ENCODE measurements around the gene LBP.
A peak's percentile ranks its signal among the peaks of the same experiment; 100 is the strongest.

LBP gene

DNA sequence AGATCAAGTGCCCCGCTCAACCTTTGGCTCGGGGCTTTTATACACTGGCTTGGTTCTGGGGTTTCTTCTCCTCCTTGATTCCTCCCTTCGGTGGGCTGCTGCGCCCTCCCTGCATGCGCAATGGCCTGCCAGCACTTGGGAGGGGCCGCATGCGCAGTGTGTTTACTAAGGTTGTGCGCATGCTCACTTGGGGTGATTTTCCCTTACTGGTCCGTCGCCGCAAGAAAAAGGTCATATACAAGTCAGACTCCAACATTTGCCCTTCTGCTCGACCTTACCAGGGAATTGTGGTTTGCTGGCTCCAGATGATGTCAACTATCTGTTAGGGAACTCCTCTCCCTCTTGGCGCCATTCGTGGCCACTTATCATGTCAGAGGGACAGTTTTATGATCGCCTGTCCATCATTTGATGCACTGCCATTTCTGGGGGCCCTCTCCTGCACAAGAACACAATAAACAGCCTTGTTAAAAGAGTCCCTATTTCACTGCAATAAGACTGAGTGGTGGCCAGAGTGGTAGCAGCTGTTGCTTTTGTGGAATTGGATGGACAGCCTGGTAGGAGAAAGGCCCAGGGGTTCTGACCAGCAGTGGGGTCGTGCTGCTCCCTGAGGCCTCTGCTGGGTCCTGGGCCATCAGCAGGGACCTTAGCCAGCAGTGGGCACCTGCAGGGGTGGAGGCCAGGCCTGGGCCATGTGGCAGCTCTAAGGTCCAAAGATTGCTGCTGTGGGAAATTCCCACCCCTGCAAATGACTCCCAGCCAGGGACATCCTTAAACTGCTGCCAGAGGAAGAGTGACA lies 2.8 kb upstream of the LBP start:
- intact Hi-C loops (cut with DNase I): no loop called here
- DNase-seq: no peak

DNA sequence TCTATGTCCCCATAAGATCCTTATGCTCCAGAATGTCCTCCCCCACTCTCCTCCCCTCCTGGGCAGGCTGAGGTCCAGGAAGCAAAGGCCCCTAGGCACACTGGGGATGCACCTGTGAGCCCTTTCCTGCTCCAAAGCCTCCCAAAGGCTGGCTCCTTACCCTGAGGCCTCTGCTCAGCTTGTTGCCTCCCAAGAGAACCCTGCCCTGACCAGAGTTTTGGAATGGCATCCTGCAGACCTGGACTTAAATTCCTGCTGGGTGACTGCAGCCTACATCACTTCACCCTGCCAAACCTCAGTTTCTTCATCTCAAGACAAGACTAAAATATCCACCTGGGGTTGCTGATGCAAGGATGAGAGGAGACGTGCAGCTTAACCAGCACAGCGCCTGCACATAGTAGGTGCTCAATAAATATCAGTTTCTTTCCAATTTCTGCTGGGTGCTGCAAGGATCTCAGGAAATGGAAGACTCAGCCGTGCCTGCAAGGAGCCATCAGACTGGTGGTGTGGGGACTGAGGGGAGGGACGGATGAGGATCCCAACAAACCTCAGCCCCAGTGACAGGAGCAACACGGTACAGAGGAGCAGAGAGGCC lies 2.1 kb upstream of the LBP start:
- DNase-seq: no peak
- intact Hi-C loops (cut with DNase I): no loop called here

DNA sequence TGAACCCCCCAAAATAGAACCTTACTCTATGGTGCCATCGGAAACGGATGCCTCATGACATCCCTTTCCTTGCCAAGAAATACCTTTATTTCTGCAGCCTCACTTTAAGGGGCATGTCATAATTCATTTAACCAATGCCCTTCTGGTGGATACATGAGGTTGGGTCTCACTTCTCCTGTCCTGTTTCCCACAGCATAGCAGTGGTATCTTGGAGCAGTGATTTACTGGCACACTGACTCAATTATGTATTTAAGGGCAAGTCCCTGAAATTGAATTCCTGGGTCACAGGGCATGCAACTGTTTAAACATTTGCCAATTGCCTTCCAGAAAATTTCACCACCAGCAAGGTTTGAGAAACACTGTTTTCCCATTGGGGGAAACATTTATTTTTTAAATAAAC lies 639 bp upstream of the LBP start:
- no peak for DNase-seq
- intact Hi-C loops (cut with DNase I): no loop called here

DNA sequence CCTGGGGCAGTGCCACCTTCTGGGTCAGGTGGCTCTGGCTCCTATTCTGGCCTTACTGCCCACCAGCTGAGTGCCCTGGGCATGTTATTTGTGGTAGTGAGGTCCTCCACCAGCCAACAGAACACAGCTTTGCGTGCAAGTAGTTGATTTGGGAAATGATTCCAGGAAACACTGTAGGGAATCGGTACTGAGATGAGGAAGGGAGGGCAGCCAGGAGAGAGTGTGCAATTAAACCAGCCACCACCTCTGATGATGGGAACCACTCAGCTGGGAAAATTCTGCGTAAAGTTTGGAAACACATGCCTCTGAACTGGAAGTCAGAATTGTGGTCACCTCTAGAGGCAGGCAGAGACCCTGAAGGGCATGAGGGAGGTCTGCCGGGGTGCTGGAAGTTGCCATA lies 459 bp downstream of the LBP start:
- no peak for DNase-seq
- intact Hi-C loops (cut with DNase I): no loop called here

DNA sequence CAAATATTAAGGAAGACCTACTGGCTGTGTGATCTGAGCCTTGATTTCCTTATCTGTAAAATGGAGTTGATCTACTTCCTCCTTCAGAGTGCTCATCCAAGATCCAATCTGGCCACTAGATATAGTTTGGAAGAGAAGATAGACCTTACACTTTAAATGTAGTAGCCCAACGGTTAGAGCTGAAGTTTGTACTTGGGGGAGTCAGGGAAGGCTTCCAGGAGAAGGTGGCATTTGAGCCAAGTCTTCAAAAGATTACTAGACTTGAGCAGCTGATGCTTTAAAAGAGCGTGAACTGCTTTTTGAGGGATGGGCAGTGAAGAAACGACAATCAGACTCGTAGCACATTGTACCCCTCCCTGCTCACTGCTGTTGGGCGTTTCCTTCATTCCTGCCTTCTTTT lies 3.6 kb downstream of the LBP start:
- DNase-seq: no peak
- intact Hi-C loops (cut with DNase I): no loop called here

DNA sequence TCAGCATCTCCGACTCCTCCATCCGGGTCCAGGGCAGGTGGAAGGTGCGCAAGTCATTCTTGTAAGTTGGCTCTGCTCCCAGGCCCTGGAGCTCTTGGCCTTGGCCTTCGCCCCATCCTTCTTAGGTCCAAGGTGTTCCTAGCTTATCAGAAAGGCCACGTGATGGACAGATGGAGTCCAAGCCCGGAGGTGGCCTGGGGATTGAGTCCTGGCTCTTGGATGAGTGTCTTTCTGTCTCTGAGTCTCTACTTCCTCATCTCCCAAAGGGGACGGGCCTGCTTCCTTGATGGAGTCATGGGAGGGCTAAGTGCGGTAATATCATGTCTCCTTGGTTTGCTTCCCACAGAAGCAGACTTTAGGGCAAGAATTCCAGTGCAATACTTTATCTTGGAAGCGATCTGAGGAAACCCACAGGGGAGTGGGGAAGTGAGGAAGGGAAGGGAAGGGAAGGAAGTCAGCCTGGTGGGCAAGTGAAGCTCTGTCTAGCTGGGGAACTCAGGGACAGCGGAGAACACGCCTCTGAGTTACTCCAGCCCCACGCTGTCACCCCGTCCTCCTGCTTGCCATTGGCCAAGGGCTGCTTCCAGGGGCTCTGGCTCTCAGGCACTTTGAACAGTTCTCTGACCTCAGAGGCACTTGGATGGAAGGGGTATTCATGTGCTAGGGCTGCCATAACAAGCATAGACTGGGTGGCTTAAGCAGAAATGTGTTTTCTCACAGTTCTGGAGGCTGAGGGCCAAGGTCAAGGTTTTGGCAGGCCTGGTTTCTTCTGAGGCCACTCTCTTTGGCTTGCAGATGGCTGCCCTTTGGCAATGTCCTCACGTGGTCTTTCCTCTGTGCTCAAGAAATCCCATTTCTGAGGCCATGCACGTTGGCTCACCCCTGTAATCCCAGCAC lies 4.8 kb downstream of the LBP start:
- no peak for DNase-seq
- intact Hi-C loops (cut with DNase I): no loop called here

DNA sequence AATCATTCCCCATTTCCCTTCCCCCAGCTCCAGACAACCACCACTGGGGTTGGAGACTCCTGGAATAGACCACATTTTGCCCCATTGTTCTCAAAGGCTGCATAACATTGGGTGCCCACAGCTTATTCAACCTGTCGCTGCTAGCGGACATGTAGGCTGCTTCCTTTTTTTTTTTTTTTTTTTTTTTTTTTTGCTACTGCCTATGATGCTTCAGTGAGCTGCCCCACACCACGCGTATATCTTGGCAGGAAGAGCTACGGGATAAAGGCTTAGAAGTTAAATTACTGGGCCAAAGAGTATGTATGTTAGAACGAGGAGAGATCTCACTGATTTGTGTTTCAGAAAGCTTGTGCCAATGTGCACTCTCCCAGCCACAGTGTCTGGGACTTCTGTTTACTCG lies 7.0 kb downstream of the LBP start:
- intact Hi-C loops (cut with DNase I): no loop called here
- no peak for DNase-seq

DNA sequence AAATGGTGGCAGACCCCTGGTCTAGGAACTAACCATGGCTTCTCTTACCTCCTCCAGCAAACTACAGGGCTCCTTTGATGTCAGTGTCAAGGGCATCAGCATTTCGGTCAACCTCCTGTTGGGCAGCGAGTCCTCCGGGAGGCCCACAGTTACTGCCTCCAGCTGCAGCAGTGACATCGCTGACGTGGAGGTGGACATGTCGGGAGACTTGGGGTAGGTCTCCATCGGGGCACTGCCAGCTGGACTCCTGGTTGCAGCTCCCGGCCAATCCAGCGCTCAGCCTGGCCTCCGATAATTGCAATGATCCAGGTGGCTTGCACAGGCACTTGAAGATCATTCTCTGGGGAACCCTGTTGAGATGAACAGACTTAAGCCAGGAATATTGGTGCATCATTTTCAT lies 7.9 kb downstream of the LBP start:
- intact Hi-C loops (cut with DNase I): no loop called here
- no peak for DNase-seq

DNA sequence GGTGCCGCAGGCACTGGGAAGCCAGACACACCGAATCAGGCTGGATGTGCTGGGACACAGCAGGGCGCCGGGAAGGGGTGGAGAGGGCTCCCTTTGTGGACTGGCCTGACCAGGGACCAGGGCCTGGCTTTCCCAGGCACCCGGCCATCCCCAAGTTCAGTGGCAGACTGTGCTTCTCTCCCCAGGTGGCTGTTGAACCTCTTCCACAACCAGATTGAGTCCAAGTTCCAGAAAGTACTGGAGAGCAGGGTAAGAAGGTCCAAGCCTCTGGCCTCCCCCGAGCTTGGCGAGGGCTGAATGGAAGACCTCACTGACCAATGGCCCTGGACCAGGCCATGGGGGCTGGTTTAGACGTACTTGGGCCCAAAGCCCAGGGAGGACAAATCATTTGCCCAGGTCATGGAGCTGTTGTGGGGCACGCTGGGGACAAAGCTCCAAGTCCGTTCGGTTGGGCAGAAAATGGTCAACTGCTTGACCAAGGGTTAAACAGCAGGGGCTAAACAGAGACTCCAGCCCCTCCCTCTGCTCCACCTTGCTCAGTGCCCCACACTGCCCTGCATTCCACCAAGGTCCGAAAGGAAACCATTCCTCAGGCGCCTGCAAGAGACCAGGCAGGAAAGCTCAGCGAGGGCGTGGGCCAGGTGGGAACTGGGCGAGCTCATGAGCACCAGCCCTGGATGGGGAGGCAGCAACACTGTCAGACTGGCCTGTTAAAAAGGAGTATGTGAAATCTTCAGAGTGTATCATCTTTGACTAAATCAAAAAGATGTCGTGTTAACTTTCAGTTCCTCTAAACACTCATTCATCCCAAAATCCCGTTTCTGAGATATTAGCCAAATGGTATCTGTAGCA lies 9.1 kb downstream of the LBP start:
- peak in 10 of 42 donors; percentile 16 to 63 (median 42) for DNase-seq
- intact Hi-C loops (cut with DNase I): no loop called here

DNA sequence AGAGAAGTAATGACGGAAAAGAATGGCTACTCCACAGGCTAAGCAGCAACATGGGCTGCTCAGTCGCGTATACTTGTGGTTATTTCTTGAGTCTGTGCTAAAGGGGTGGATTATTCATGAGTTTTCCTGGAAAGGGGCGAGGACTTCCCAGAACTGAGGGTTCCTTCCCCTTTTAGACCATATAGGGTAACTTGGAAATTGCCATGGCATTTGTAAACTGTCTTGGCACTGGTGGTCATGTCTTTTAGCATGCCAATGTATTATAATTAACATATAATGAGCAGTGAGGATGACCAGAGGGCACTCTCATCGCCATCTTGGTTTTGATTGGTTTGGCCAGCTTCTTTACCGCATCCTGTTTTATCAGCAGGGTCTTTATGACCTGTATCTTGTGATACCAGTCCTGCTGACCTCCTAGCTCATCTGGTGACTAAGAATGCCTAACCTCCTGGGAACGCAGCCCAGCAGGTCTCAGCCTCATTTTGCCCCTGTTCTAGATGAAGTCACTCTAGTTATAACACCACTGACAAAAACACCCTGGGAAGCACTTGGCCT lies 11.4 kb downstream of the LBP start:
- no peak for DNase-seq
- intact Hi-C loops (cut with DNase I): no loop called here

DNA sequence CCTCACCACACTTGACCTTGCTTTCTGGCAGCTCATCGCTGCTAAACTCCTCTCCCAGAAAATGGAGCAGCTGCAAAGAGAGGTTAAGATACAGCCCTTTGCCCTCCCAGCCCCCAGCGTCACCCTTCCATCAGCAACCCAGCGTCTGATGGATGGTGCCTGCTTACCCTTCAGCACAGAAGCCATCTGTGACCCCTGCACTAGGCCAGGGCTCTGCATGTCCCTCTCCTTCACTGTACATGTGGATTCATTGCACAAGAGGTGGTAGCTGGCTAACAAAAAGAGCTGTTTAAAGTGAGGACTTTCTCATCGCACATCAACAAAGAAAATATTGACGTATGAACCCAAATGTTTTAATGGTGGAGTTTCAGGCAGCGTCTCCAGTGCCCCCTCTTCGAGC lies 12.3 kb downstream of the LBP start:
- no peak for DNase-seq
- intact Hi-C loops (cut with DNase I): no loop called here

DNA sequence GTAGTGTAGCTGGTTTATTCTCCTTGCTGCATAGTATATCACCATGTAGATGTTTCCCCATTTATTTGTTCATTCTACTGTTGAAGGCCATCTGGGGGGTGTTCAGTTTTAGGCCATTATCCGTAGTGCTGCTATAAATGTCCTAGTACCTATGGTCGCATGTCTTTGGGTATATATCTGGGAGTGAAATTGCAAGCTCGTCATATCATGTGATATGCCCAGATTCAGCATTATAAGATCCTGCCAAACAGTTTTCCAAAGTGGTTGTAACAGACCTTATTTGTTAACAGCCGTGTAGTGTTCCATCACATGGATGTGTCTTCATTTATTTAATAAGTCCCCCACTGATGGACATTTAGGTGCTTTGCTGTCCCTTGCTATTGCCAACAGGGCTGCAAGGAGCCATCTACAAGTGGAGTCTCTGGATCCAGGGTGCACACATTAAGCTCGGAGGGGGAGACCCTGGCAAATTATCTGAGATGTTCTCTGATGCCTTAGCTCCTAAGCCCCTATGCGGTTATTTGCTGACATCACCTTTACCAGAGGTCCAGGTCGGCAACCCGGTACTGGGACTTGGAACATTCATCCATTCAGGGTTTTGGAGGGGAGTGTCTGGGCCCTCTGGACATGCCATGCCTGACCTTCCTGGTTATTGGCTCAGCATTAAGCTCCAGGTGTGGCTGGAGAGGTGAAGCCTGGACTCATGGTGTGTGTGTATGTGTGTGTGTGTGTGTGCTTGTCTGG lies 16.9 kb downstream of the LBP start:
- intact Hi-C loops (cut with DNase I): no loop called here
- no peak for DNase-seq

DNA sequence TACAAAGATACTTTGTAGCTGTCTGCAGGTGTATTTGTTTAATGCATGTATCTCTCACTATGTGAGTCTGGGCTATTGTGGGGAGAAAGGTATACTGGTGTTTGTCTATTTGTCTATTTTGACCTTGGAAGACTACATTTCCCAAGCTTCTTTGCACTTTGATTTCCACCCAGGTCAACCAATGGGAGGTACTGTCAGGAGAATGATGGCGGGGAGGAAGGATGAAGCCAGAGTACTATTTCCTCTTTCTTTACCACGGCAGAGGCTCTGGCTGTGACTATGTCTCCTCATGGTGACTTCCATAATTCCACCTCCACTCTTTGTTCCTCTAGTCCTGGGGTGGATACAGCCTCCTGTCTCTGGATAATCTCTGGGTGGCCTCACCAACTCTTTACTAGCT lies 23.1 kb downstream of the LBP start:
- DNase-seq: peak in 1 of 42 donors; percentile 15
- intact Hi-C loops (cut with DNase I): no loop called here

DNA sequence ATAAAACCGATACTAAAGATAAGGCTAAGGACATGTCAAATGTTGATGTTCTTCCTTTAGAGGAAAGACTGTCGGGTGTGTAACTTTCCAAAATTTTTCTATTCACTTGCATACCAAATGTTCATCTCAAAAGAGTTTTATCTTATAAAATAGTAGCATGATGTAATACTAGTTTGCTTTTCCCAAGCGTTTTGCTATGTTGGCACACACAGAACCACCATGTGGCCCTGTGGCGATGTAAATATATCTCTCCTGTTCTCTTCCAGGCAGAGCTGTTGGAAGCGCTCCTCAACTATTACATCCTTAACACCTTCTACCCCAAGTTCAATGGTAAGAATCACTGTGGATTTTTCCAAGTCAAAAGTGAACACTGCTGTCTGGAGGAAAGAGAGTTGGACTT lies 26.5 kb downstream of the LBP start:
- DNase-seq: no peak
- intact Hi-C loops (cut with DNase I): no loop called here

DNA sequence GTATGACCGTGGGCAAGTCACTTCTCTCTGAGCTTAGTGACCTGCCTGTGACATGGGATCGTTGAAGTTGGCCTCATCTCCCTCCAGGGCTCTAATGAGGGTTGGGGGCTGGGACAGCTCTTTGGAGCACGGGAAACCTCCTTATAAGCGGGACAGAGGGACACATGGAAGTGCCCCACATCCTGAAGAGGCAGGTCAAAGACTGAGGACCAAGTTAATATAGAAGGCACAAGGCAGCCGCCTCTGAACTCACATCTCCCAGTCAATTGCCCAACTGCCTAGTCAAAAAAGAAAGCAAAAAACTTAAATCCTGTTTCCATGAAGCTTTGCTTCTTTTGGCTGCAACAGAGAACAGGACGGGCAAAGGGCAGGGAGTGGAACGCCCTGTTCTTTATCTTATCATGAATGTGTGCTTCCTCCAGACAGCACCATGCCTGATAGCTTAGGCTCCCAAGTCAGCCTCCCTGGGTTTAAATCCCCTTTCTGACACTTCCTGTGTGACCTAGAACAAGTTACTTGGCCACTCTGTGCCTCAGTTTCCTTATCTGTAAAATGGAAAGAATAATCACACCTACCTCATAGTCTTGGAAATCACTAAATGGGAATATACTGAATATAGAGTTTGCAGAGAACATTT lies 27.1 kb downstream of the LBP start:
- DNase-seq: no peak
- intact Hi-C loops (cut with DNase I): no loop called here

DNA sequence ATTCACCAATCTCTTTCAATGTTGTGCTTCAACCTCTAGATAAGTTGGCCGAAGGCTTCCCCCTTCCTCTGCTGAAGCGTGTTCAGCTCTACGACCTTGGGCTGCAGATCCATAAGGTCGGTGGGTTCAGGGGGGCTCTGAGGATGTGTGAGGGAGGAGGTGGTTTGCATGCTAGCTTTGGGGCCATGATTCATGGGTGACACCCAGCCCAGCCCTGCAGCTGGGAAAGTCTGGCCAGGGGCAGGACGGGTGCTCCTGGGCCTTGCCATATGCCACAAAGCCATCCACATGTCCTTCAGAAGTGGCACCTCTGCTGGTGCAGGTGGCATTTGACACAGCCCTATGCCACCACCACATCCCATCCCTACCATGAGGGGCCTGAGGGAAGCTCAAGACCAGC lies 27.6 kb downstream of the LBP start:
- no peak for DNase-seq
- intact Hi-C loops (cut with DNase I): no loop called here

DNA sequence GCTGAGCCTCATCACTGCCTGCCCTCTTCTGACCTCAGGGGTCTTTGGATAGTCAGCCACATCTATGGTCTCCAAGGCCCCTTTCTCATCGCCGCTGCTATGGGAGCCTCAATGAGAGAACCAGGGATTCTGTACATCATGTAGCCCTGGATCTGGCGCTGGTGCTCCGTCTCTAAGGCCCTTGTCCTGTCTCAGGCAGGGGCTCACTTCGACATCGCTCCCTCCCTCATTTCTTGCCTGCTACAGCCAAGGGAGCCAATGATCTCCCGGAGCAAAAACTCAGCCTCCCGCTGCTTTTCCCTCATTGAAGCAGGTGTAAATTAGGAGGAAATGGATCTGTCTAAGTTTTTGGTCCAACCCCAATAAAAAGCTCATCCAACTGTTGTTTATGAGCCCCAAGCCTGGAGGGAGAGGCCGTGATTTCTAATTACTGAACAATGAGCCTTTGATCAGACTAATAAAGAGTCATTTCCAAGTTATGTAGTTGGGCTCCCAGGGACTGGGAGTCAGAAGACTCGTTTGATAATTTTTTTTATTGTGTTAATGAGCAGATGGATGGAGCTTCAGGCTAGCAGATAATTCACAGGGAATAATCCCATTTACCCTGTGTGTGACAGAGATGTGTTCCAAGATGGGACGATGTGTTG lies 30.9 kb downstream of the LBP start:
- peak in 6 of 42 donors; percentile 15 to 56 (median 18) for DNase-seq
- intact Hi-C loops (cut with DNase I): no loop called here

Data from head of caudate nucleus (tissue), 42 donors.